DND-41 (cell line): ENCODE measurements around the gene PI4KA.

ENCODE experiments used
- ATAC-seq: fragments of 200-7000 bp; cut with Tn5 transposase; 3 replicates; pipeline ENCODE4 v1.9.1; 2021; ENCODE audit warnings: low read depth; ENCODE audit not compliant: insufficient read depth
- DNase-seq: peaks from one replicate; pipeline ENCODE4 v3.0.0-alpha.2; 2020
- H2AFZ ChIP-seq: 2 replicates; pipeline ENCODE4 v1.6.0; 2012; ENCODE audit warnings: low read depth, low read length
- H3K27ac ChIP-seq: 2 replicates; pipeline ENCODE4 v1.5.1; 2012; ENCODE audit warnings: low read length, inconsistent platforms
- H3K27me3 ChIP-seq: fragments of 200-600 bp; sonication (generic); 2 replicates; pipeline ENCODE4 v1.6.0; 2012; ENCODE audit warnings: low read length, mild to moderate bottlenecking, inconsistent platforms; ENCODE audit not compliant: insufficient read depth, poor library complexity
- H3K36me3 ChIP-seq: 2 replicates; pipeline ENCODE4 v1.5.1; 2012; ENCODE audit warnings: low read length, inconsistent platforms; ENCODE audit not compliant: insufficient read depth
- H3K4me1 ChIP-seq: 2 replicates; pipeline ENCODE4 v1.5.1; 2012; ENCODE audit warnings: mild to moderate bottlenecking, low read length; ENCODE audit not compliant: insufficient read depth
- H3K4me2 ChIP-seq: 2 replicates; pipeline ENCODE4 v1.6.0; 2012; ENCODE audit warnings: mild to moderate bottlenecking, moderate library complexity, low read length, inconsistent platforms; ENCODE audit not compliant: insufficient read depth
- H3K4me3 ChIP-seq, 2 experiments: fragments of 200-600 bp in 1 of 2; shearing (Covaris generic) in 1 of 2; 2 replicates each; pipeline ENCODE4 v1.5.1; 2012 to 2016; ENCODE audit warnings: inconsistent platforms in 2 of 2, low read length in 2 of 2, mild to moderate bottlenecking in 2 of 2, low read depth in 1 of 2, moderate library complexity in 1 of 2
- H3K79me2 ChIP-seq: 2 replicates; pipeline ENCODE4 v1.6.0; 2012; ENCODE audit warnings: low read length, inconsistent platforms; ENCODE audit not compliant: insufficient read depth
- H3K9ac ChIP-seq: 2 replicates; pipeline ENCODE4 v1.6.0; 2012; ENCODE audit warnings: low read depth, mild to moderate bottlenecking, inconsistent platforms, low read length, moderate library complexity
- H3K9me3 ChIP-seq: 2 replicates; pipeline ENCODE4 v1.5.1; 2012; ENCODE audit warnings: low read length, moderate library complexity, mild to moderate bottlenecking, inconsistent platforms; ENCODE audit not compliant: insufficient read depth, severe bottlenecking
- H4K20me1 ChIP-seq: 2 replicates; pipeline ENCODE4 v1.6.0; 2012; ENCODE audit warnings: low read length; ENCODE audit not compliant: insufficient read depth
- EZH2 ChIP-seq: IDR thresholded peaks from 3 replicates; pipeline ENCODE4 v1.6.1; 2012; ENCODE audit warnings: borderline replicate concordance, low read depth, mild to moderate bottlenecking, moderate library complexity, low read length, inconsistent platforms; ENCODE audit not compliant: severe bottlenecking
- TF ChIP-seq, protein P1 (sequence below): IDR thresholded peaks from 2 replicates; pipeline ENCODE4 v1.5.1; 2012; ENCODE audit warnings: borderline replicate concordance, low read length, moderate library complexity, mild to moderate bottlenecking; ENCODE audit not compliant: poor library complexity, severe bottlenecking; ENCODE audit errors: extremely low read depth

PI4KA gene

DNA sequence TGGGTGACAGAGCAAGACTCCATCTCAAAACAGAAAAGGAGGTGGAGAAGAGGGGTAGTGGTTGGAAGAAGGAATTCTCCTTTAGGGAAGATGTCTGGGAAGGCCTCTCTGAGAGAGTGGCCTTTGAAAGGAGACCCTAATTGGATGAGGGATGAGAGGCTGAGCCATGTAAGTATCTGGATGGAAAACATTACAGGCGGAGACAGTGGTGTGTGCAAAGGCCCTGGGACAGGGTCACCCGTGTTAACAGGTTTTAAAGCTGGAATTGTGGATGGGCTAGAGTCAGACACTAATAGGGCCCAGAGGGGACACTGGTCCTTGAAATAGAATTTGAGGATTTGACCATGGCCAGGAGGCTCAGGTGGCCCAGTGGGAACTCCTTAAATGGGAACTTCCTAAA is 10.6 kb upstream of the PI4KA start:
- no peaks in the 10 kb centered on the region for H3K27me3 ChIP-seq
- H4K20me1 ChIP-seq, result peaks cover 7% of the 10 kb centered on the region
- ATAC-seq, result no peak
- TF ChIP-seq, protein P1, sequence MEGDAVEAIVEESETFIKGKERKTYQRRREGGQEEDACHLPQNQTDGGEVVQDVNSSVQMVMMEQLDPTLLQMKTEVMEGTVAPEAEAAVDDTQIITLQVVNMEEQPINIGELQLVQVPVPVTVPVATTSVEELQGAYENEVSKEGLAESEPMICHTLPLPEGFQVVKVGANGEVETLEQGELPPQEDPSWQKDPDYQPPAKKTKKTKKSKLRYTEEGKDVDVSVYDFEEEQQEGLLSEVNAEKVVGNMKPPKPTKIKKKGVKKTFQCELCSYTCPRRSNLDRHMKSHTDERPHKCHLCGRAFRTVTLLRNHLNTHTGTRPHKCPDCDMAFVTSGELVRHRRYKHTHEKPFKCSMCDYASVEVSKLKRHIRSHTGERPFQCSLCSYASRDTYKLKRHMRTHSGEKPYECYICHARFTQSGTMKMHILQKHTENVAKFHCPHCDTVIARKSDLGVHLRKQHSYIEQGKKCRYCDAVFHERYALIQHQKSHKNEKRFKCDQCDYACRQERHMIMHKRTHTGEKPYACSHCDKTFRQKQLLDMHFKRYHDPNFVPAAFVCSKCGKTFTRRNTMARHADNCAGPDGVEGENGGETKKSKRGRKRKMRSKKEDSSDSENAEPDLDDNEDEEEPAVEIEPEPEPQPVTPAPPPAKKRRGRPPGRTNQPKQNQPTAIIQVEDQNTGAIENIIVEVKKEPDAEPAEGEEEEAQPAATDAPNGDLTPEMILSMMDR, result no peak
- TF ChIP-seq EZH2, result no peak
- H3K4me2 ChIP-seq, result no peak overlapping the region
- no peak overlapping the region for H3K4me3 ChIP-seq
- H3K9ac ChIP-seq, result no peak overlapping the region
- no peak overlapping the region for H3K27ac ChIP-seq
- H3K36me3 ChIP-seq, result peaks cover 53% of the 10 kb centered on the region
- no peak for DNase-seq
- H3K4me1 ChIP-seq, result no peaks in the 10 kb centered on the region
- peaks cover 13% of the 10 kb centered on the region; the same call in 1 of the 2 replicates for H3K79me2 ChIP-seq
- no peaks in the 10 kb centered on the region for H3K9me3 ChIP-seq
- H2AFZ ChIP-seq, result no peak overlapping the region

DNA sequence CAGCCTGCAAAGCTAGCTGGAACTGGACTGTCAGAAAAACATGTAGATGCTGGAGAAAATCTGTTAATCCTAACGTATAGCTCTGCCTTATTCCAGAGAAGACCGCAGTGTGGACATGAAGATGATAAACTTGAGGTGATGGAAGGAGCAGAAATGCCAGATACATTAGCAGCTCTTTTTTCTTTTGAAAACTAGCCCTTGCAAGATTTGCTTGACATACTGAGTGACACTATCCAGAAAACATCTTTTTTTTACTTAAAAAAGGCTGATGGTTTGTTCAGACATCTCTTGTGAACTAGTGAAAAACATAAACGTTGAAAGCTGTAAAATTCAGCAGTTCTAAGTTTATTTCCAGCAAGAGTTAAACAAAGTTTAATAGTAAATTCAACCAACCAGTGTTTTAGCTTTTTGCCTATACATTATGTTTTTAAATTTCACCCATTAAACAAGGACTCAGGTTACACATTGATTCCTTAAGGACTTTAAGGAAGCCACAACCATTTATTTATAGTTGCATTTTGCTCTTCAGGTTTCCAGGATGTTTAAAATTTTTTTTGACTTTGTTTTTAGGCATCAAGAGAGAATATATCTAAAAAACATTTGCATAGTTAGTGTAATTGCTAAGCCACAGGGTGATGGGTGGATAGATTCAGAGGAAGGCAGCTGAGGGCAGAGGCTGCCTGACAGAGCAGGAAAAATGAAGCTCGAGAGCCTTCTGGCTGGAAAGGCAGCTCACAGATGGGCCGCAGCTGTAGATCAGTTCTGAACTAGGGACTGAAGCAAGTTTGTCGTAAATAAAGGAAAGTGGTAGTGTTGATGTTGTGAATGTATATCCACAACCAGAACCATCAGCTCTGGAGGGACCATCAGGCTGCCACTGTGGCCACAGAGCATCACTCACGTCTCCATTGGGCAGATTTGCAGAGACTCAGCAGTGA is 9.7 kb upstream of the PI4KA start:
- no peak for TF ChIP-seq EZH2
- TF ChIP-seq, protein P1, result no peak
- Histone ChIP-seq H3K27me3 (no peaks in the 10 kb centered on the region), H3K27ac (no peak overlapping the region), H3K9ac (no peak overlapping the region), H2AFZ (no peak overlapping the region), H4K20me1 (peaks cover 7% of the 10 kb centered on the region), H3K4me2 (no peak overlapping the region), H3K79me2 (peaks cover 20% of the 10 kb centered on the region; the same call in 1 of the 2 replicates), H3K36me3 (peaks cover 57% of the 10 kb centered on the region), H3K4me1 (no peaks in the 10 kb centered on the region), H3K9me3 (no peaks in the 10 kb centered on the region), H3K4me3 (no peak overlapping the region)
- no peak for DNase-seq
- no peak for ATAC-seq

DNA sequence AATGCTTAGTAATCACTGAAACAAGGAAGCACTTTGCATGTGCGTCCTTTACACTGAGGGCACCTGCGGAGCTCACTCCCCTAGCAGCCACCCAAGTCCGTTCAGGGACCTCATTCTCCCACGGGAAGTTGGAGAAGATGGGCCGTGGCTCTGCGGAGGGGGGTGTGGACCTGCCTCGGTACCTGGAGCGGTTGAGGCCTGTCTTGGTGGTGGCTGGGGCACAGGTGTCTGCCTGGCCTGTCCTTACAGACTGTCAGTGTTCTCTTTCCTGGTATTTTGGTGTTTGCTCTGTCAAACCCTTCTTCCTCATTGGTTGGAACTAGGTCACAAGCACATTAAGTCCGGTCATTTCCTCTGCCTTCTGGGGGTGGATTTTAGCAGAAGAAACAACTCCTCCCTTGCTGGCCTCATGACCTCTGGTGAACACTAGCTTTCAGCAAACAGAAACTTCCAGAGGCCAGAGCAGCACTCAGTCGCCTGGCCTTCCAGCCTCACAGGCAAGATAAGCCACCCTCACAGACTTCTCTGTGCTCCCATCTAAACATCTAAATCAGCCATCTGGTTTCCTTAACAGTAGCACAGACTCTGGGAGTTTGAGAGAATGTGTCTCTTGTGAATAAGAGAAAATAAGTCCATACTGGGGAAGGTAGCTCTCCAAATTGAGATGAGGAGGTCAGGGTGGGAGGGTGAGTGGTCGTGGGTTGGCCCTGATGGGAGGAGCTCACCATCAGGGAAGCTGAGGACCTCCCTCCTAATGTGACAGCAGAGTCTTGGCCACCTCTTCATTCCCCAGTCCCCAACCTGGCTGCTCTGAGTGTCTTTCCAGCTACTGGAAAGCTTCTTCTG is 8.8 kb upstream of the PI4KA start:
- Histone ChIP-seq H4K20me1 (peaks cover 12% of the 10 kb centered on the region), H3K36me3 (peaks cover 63% of the 10 kb centered on the region), H3K27ac (no peak overlapping the region), H3K27me3 (no peaks in the 10 kb centered on the region), H3K4me3 (no peak overlapping the region), H3K4me2 (no peak overlapping the region), H2AFZ (no peak overlapping the region), H3K9me3 (no peaks in the 10 kb centered on the region), H3K4me1 (no peaks in the 10 kb centered on the region), H3K9ac (no peak overlapping the region), H3K79me2 (peaks cover 28% of the 10 kb centered on the region; the same call in 1 of the 2 replicates)
- ATAC-seq (no peak), DNase-seq (no peak)
- TF ChIP-seq, protein P1, result no peak
- no peak for TF ChIP-seq EZH2
